Muscle of arm (tissue), 12 donors: ENCODE measurements around the gene AIG1. TPM values are rescaled to one million over a fixed set of nuclear protein-coding genes. Genes with fewer than 3 reads are reported as not detected.
A peak's percentile ranks its signal among the peaks of the same experiment; 100 is the strongest.
"Not testable (repeated sequence)": the region's sequence is repeated elsewhere in the genome, so short reads cannot be mapped to it uniquely, and the experiment has no call there.

ENCODE experiments used
- DNase-seq: peaks from one replicate; pipeline ENCODE4 v3.0.0-alpha.2; 2013
- polyA plus RNA-seq, 12 donors: library from polyadenylated mRNA; unstranded; fragments of 120-200 nt; gene quantifications; one replicate each; pipeline ENCODE4 v1.2.1, GENCODE V29; 2013; ENCODE audit not compliant: insufficient read length in 12 of 12

AIG1 gene
- polyA plus RNA-seq, 12 donors, result 22.7 to 44.3 (median 40.6) TPM; not detected in 1

GRCh38 chr6:143053856-143054255 lies 6.8 kb upstream of the AIG1 start:
- DNase-seq, result no peak

DNA sequence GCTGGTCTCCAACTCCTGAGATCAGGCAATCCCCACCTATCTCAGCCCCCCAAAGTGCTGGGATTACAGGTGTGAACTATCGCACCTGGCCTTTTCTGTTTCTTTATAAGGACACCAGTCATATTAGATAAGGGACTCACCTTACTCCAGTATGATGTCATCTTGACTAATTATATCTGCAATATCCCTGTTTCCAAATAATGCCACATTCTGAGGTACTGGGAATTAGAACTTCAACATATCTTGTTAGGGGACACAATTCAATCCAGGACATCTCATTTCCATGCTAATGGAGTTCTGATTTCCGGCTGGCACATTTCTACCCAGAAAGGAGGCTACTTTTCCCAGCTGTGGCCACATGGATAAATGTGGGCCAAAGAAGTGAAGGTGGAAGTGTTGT lies 6.4 kb upstream of the AIG1 start:
- DNase-seq, result no peak

GRCh38 chr6:143055213-143055612 lies 5.5 kb upstream of the AIG1 start:
- DNase-seq, result no peak

- no peak for DNase-seq
Measured at GRCh38 chr6:143055891-143056290, 4.8 kb upstream of the AIG1 start.

GRCh38 chr6:143058987-143059386 lies 1.7 kb upstream of the AIG1 start:
- DNase-seq, result no peak

DNA sequence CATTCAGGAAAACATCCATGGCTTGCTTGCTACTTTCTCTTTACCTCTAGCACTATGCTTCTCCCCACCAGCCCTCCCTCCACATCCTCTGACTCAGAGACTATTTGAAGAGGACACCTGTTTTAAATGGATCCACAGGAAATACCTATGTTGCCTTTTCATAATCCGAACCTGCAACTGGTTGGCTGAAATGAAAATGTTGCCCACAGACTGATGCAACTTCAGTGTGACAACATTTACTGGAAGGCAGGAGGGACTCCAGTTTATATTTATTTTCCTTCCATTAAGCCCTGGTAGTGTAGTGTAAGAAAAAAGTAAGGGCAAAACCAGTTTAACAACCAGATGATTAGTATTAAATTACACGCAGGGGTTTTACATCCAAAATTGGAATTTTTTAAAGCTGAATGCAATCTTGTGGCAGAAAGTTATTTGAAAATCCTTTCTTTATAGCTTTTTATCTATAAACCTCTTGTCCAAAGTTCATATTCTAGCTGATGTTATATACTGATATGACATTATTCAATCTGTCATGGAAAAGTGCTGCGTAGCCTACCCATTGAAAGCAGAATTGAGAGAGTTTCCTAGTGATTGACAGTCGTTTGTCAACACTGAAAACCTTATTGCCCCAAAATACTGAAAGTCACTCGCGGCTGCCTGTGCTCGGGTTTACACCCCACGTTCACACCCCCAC lies 881 bp upstream of the AIG1 start:
- peak; percentile 31 for DNase-seq

GRCh38 chr6:143060354-143060805 lies 309 bp upstream of the AIG1 start:
- DNase-seq, result peak; percentile 74

- DNase-seq, result peak; percentile 22
Measured at GRCh38 chr6:143061597-143062385, 1.1 kb downstream of the AIG1 start.

GRCh38 chr6:143062551-143062950 lies 1.9 kb downstream of the AIG1 start:
- no peak for DNase-seq

DNA sequence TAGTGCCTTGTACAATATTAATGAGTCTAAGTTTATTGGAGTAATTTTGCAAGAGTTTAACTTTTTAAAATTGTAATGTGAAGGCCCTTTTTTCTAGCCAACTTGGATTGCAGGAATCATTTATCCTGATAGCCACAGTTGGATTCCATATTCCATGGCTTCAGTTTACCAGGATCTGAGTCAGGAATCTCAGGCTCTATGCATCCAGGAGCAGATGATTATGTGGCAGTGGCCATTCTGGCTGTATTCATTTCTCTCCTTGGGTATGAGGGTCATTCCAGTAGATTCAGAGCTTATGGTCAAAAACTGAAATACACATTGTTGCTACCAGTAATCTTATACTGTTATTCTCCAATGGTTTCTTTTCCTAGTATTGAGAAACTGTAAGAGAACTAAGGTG lies 2.9 kb downstream of the AIG1 start:
- no peak for DNase-seq

DNA sequence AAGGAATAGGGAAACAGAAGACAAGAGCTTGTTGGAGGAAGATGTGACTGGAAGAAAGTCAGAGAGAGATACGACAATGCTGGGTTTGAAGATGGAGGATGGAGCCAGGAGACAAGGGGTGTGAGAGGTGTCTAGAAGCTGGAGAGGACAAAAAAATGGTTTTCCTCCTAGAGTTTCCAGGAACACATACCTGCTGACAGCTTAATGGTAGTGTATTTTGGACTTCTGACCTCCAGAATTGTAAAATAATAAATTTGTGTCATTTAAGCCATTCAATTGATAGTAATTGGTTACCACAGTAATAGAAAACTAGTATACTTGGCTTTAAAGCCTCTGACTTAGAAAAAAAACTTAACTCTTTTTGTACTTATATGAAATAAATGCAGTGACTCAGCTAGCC lies 3.6 kb downstream of the AIG1 start:
- no peak for DNase-seq

GRCh38 chr6:143064951-143065683 lies 4.4 kb downstream of the AIG1 start:
- no peak for DNase-seq

GRCh38 chr6:143068001-143068400 lies 7.3 kb downstream of the AIG1 start:
- DNase-seq, result no peak

DNA sequence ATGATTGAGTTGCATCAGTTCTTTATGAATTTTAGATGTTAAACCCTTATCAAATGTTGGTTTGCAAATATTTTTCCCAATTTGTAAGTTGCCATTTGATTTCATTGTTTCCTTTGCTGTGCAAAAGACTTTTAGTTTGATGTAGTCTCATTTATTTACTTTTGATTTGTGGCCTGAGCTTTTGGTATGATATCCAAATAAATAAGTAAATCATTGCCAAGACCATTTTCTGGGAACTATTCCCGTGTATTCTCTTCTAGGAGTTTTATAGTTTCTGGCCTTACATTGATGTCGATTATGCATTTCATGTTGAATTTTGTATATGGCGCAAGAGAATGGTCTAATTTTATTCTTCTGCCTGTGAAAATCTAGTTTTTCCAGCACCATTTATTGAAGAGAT lies 13.4 kb downstream of the AIG1 start:
- DNase-seq, result no peak

DNA sequence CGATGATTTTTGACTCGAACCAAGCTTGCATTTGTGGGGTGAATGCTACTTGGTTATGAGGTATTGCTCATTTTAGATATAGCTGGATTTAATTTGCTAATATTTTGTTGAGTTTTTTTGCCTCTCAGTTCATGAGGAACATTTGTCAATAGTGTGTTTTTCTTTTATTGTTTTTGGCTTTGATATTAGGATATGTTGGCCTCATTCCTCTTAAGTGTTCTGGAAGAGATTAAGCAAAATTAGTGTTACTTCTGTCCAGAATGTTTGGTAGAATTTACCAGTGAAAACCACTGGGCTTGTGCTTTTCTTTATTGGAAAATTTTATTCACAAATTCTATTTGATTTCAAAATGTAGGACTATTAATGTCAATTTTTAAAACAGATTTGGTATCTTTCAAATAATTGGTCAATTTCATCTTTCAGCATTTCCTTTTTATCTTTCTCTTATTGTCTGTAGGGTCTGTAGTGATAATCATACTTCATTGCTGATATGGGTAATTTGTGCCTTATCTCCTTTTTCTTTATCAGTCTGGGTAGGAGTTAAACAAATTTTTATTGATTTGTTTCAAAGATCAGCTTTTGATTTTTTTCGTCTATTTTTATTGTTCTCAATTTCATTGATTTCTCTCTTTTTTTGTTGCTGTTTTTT lies 14.1 kb downstream of the AIG1 start:
- no peak for DNase-seq

DNA sequence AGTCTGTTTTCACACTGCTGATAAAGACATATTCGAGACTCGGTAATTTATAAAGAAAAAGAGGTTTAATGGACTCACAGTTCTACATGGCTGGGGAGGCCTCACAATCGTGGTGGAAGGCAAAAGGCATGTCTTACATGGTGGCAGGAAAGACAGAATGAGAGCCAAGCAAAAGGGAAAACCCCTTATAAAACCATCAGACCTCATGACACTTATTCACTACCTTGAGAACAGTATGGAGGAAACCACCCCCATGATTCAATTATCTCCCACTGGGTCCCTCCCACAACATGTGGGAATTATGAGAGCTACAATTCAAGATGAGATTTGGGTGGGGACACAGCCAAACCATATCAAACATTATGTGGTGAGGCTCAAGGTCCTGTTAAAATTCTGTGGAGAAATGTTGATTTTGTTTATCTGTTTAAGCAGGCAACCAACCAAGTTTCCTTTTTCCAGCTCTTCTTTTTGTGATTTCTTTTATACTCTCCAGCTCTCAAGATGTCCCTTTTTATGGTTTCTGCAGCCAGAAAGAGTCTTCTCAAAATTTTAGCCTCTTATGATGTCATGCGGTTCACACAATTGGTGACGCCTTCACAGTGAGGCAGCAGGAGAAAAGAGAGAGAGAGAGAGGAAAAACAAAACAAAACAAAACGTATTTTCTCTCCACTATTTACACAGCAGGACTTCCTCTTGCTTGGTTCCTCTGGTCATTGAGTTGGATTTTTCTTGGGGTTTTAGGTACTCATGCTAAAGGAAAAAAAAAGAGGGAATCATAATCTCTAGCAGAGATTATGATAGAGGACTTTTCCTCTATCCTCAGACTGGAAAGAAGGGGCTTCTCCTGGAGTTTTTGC lies 18.0 kb downstream of the AIG1 start:
- DNase-seq, result no peak

GRCh38 chr6:143079325-143079640 lies 18.6 kb downstream of the AIG1 start:
- no peak for DNase-seq

DNA sequence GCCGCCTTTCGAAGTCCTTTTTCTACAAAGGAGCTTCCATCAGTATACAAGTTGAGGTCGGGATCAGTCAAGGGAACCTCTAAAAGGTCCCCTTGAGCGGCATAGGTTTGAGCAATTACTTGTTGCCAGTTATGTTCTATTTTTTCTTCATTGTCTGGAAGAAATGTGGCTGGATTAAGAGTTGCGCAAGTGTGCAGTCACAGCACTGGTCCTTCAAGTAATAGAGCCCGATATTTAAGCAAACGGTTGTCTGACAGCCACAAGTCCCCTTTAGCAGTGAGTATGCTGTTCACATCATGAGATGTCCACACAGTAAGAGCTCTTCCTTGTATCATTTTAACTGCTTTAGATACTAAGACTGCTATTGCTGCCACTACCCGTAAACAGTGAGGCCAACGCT lies 21.6 kb downstream of the AIG1 start:
- DNase-seq, result not testable (repeated sequence)

GRCh38 chr6:143084019-143084418 lies 23.3 kb downstream of the AIG1 start:
- not testable (repeated sequence) for DNase-seq

- DNase-seq, result not testable (repeated sequence)
Measured at GRCh38 chr6:143087335-143087734, 26.6 kb downstream of the AIG1 start.

DNA sequence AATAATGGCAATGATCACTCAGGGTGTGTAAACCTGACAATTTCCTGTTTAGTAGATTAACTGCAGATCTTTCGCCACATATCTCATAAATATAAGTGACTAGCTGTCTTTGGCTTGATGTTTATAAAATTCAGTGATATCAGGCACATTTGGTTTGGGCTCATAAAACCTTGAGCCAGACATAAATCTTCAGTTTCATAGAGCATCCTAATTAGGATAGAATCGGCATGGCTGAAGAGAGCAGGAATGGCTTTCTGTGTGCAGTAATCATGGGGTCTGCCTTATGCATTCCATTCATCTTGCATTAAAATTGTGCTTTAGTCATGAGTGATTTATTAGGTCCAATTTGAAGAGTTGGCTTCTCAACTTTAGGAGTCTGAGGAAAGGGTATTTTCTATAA lies 27.2 kb downstream of the AIG1 start:
- no peak for DNase-seq
